Measurements from ENCODE around the gene GPX7. TPM values are rescaled to one million over a fixed set of nuclear protein-coding genes. Genes with fewer than 3 reads are reported as not detected.

Gene GPX7
- total and polyA plus RNA-seq, 2 of the 4 experiments (the other 2 are of a cell fraction): 3.4 to 3.8 TPM

DNA sequence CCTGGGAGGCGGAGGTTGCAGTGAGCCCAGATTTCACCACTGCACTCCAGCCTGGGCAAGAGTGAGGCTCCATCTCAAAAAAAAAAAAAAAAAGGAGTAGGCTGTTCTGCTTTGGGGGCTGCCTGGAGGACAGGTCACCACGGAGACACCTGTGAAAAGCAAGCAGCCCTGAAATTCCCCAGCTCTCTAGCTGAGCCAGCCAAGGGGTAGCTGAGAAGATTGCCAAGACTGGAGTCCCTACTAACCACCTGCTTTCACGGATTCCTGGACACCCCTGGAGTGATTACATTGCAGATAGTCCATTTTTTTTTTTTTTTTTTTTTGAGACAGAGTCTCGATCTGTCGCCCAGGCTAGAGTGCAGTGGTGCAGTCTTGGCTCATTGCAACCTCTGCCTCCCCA, 12.5 kb downstream of the GPX7 start:
- Histone ChIP-seq H4K5ac (ENCODE audit: low read depth, low read length) (no peak overlapping the region), H3K36me3 (ENCODE audit: control insufficient read depth, insufficient read depth, low read length) (no peaks in the 10 kb centered on the region), H3K27ac (ENCODE audit: insufficient read depth, low read length) (no peak overlapping the region), H2AK5ac (ENCODE audit: low read depth, low read length) (no peak overlapping the region), H2AK9ac (replicated peaks; ENCODE audit: low read depth, low read length, poor library complexity) (no peak overlapping the region), H3K79me1 (ENCODE audit: low read depth in 1 of 2, low read length in 2 of 2) (no peaks in the 10 kb centered on the region), H3K18ac (ENCODE audit: low read depth, low read length) (no peak overlapping the region), H3K4me2 (ENCODE audit: low read depth, low read length) (no peak overlapping the region), H4K91ac (ENCODE audit: insufficient read depth, low read depth, low read length) (no peak overlapping the region), H3K9me1 (ENCODE audit: insufficient read depth, low read length) (no peaks in the 10 kb centered on the region), H3K4ac (ENCODE audit: low read depth, low read length) (no peak overlapping the region), H2BK120ac (ENCODE audit: low read depth, low read length) (no peak overlapping the region), H2BK5ac (ENCODE audit: low read depth, low read length, poor library complexity, severe bottlenecking) (no peak overlapping the region), H3K23ac (ENCODE audit: low read depth, low read length) (no peak overlapping the region), H3K4me1 (ENCODE audit: control insufficient read depth, insufficient read depth, low read length) (no peaks in the 10 kb centered on the region), H3K14ac (replicated peaks; ENCODE audit: low read depth, low read length) (no peak overlapping the region), H3K9ac (ENCODE audit: low read depth, low read length) (no peak overlapping the region), H4K20me1 (ENCODE audit: insufficient read depth, low read length) (no peaks in the 10 kb centered on the region), H3K9me3 (ENCODE audit: control insufficient read depth, insufficient read depth, low read length) (no peaks in the 10 kb centered on the region), H3K27me3 (ENCODE audit: control insufficient read depth, insufficient read depth, low read length) (peaks cover 20% of the 10 kb centered on the region), H2BK15ac (ENCODE audit: low read depth, low read length) (no peak overlapping the region), H3K56ac (ENCODE audit: extremely low read depth, insufficient read depth, low read length) (no peak overlapping the region), H3K4me3 (ENCODE audit: insufficient read depth, low read depth, low read length) (no peak overlapping the region), H2BK20ac (ENCODE audit: low read depth, low read length) (no peak overlapping the region), H4K8ac (ENCODE audit: low read depth in 2 of 2, low read length in 2 of 2) (no peak overlapping the region), H2AFZ (replicated peaks; ENCODE audit: low read length, poor library complexity) (no peak overlapping the region)
- no peak for ATAC-seq (ENCODE audit: low read depth)
- dilution Hi-C loops (cut with HindIII; ENCODE audit: low sequenced_read_pairs, unreplicated experiment): no loop called here
- no CpG with 5 or more reads among the region's 5 CpGs for whole genome bisulfite sequencing, 2 experiments (ENCODE audit: extremely low coverage in 2 of 2, insufficient read length in 1 of 2)
- in situ Hi-C loops (cut with MboI; ENCODE audit: low sequenced_read_pairs): no loop called here
- BruUV-seq (replicated peaks): no TSS peak
- CTCF ChIA-PET: no interaction called here
- DNase-seq: no peak
- TF ChIP-seq NFE2L2 (IDR thresholded peaks at IDR 0.05; ENCODE audit: low read depth, low read length) (no peak), RFX5 (IDR thresholded peaks at IDR 0.05; ENCODE audit: low read depth, low read length) (no peak), MAFK (IDR thresholded peaks at IDR 0.05; ENCODE audit: low read depth, low read length) (no peak), POLR2A (IDR thresholded peaks at IDR 0.05; ENCODE audit: low read depth, low read length) (no peak), FOS (IDR thresholded peaks at IDR 0.05; ENCODE audit: low read depth, low read length) (no peak), BHLHE40 (IDR thresholded peaks at IDR 0.05; ENCODE audit: low read depth, low read length) (no peak), CEBPB (IDR thresholded peaks at IDR 0.05; ENCODE audit: low read depth, low read length) (no peak), RCOR1 (IDR thresholded peaks at IDR 0.05; ENCODE audit: insufficient replicate concordance, low read length) (no peak), MAZ (IDR thresholded peaks at IDR 0.05; ENCODE audit: borderline replicate concordance, low read depth, low read length) (no peak), SMC3 (IDR thresholded peaks at IDR 0.05; ENCODE audit: low read depth, low read length) (no peak), CHD1 (IDR thresholded peaks at IDR 0.05; ENCODE audit: low read depth, low read length) (no peak), MXI1 (IDR thresholded peaks at IDR 0.05; ENCODE audit: borderline replicate concordance, low read depth, low read length) (no peak), RAD21 (IDR thresholded peaks at IDR 0.05; ENCODE audit: low read length) (no peak)
- TF ChIP-seq, protein P1, sequence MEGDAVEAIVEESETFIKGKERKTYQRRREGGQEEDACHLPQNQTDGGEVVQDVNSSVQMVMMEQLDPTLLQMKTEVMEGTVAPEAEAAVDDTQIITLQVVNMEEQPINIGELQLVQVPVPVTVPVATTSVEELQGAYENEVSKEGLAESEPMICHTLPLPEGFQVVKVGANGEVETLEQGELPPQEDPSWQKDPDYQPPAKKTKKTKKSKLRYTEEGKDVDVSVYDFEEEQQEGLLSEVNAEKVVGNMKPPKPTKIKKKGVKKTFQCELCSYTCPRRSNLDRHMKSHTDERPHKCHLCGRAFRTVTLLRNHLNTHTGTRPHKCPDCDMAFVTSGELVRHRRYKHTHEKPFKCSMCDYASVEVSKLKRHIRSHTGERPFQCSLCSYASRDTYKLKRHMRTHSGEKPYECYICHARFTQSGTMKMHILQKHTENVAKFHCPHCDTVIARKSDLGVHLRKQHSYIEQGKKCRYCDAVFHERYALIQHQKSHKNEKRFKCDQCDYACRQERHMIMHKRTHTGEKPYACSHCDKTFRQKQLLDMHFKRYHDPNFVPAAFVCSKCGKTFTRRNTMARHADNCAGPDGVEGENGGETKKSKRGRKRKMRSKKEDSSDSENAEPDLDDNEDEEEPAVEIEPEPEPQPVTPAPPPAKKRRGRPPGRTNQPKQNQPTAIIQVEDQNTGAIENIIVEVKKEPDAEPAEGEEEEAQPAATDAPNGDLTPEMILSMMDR (conservative IDR thresholded peaks at IDR 0.05; ENCODE audit: low read depth, low read length): no peak
- TF ChIP-seq, protein P2, sequence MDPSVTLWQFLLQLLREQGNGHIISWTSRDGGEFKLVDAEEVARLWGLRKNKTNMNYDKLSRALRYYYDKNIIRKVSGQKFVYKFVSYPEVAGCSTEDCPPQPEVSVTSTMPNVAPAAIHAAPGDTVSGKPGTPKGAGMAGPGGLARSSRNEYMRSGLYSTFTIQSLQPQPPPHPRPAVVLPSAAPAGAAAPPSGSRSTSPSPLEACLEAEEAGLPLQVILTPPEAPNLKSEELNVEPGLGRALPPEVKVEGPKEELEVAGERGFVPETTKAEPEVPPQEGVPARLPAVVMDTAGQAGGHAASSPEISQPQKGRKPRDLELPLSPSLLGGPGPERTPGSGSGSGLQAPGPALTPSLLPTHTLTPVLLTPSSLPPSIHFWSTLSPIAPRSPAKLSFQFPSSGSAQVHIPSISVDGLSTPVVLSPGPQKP (IDR thresholded peaks at IDR 0.05; ENCODE audit: borderline replicate concordance, low read depth, low read length): no peak
- TF ChIP-seq, protein P3, sequence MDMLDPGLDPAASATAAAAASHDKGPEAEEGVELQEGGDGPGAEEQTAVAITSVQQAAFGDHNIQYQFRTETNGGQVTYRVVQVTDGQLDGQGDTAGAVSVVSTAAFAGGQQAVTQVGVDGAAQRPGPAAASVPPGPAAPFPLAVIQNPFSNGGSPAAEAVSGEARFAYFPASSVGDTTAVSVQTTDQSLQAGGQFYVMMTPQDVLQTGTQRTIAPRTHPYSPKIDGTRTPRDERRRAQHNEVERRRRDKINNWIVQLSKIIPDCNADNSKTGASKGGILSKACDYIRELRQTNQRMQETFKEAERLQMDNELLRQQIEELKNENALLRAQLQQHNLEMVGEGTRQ (IDR thresholded peaks at IDR 0.05; ENCODE audit: low read depth, low read length): no peak
- POLR2A ChIA-PET (ENCODE audit: unreplicated experiment): no interaction called here
- intact Hi-C loops (cut with micrococcal nuclease): no loop called here
